NCI-H187 (cell line): Measurements from ENCODE around the gene EPN2.
"Not testable (repeated sequence)": the region's sequence is repeated elsewhere in the genome, so short reads cannot be mapped to it uniquely, and the experiment has no call there.

Experiments used
- DNase-seq, 2 experiments: peaks; one replicate each; lab custom pipeline; 2025; lab: John Stamatoyannopoulos, UW

The EPN2 gene

DNA sequence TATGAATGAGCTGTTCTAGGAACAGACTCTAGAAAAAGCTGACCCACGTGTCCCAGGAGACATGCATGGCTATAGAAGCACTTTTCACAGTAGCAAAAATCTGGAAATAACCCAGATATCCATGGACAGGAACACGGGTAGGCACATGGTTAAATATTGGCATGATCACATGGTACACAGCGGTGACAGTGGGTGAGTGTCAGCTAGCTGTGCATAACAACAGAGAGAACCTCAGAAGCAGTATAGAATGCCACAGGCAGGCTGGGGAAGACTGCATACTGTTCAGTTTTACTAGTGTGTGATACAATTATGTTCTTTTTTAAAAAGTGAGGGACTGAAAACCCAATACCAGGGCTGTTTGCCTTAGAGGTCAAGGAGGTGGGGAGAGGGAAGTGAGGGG, 31.4 kb downstream of the EPN2 start:
- DNase-seq, result no peak

DNA sequence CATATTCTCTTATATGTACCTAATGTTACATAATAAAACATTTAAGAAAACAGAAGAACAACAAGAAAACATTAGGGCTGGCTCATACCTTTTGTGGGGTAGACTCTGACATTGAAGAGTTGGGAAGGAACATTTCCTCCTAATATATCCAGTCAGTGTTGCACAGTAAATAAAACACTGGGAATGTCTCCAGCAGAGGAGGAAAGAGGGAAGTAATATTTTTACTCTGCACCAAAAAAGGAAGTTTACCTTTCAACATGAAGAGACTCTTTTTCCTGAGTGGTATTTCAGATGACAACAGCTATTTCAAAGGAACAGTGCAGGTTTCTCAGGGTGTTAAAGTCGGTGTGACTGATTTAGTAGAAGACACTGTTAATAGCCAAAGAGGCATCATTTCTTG, 31.9 kb downstream of the EPN2 start:
- no peak for DNase-seq

DNA sequence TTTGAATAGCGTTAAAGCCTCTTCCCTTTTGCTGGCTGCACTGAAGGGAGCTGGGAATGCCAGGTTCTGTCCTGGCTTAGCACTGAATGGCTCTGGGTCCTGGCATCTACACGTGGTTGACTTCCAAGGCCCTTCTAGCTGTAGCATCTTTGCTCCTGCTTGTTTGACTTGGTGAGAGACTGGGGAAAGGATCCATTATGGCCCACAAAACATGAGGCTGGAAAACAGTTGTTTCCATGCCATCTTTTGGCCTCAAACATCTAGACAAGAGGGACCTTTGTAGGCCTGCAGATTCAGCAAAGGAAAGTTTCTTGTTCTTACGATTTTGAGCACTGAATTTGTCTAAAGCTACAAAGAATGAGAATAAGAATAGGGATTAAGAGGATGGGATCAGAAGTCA, 32.5 kb downstream of the EPN2 start:
- DNase-seq, result no peak

DNA sequence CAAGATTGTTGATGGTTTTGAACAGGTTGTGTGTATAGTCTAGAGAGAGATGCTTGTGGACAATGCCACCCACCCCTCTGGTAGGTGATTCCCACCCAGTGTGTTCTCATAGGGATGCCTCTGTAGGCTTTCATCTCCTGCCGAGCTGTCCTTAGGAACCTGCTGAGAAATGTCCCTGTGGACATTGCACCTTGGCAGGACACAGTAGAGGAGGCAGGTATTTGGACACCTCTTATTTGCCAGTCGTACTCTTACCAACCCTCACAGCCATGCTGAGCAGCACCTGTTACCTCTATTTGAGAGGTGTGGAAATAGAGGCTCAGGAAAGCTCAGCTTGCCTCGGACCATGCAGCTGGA, 33.2 kb downstream of the EPN2 start:
- no peak for DNase-seq

DNA sequence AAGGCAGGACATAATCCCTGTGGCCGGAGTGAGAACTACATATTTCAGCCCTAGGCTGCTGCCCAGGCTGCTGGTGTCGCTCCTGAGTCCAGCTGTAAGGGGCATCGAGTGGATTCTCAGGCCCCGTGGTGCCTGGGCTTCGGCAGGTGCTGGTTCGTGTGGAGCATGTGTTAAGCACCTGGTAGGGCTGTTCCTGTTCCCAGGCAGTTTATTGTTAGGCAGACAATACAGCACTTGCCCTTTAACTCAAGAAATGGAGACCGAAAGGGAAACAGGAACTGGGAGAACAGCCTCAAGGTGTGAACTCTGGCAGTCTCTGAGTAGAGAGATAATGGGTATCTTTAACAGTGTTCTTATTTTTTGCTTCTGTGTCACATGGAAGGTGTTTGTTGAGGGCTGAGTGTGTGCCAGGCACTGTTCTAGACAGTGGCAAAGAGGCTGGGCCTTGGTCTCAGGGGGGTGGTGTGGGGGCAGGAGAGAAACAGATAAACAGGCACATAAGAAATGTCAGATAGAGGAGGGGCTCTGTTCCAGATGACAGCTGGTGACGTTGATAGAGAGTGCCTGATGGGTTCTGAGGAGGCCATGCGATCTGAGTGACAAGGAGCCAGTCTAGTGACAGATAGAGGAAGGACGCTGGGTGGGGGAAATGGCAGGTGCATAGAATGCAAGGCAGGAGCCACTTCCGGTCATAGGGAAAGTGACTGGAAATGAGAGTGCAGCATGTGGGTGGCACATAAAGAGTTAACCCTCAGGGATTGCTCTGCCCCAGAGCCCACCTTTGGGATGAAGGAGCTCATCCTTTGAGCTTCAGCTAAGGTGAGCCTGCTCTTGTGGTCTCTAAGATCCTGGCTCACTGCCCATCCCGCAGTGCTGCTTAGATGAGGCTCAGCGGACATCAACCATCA, 33.8 kb downstream of the EPN2 start:
- DNase-seq, result no peak

DNA sequence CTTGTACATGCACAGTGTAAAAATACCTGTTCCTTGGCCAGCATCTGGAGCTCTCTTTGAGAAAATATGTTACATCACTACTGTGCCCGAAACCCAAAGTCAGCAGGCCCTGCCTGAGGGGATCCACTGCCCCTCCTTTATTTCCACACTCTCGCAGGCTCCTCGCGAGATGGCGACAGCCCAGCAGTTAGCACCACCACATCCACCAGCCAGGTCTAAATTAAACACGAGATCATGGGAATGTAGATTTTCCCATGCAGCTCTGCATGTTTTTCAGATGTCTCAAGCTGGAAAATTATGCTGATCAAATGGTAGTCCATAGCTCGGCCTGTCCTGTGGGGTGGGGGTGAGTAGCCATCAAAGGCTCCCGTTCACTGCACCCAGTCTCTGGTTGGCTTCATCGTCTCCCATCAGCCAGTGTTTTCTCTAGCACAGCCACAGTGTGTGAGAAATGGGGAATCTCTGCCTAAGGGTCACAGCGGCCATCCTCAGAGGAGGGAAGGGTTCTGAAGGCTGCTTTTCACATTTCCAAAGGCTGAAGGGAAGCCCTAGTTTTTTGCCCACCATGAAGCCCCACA, 34.7 kb downstream of the EPN2 start:
- no peak for DNase-seq

DNA sequence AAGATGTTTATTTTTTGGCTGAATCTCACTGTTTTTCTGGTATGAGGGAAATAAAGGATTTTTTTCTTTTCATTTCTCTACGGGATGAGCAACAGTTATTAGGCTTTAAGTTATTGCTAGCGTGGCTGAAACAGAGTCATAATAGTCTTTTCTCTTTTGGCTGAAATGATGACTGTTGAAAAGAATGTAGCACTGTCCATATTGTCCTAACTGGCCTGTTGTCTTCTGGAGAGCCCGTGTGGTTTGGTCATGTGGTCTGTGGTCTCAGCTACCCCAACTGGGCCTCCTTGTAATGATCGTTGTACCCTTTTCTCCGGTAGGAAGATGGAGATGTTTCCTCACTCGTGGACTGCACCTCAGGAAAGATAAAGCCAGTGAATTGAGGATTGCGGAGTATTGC, 36.6 kb downstream of the EPN2 start:
- no peak for DNase-seq

DNA sequence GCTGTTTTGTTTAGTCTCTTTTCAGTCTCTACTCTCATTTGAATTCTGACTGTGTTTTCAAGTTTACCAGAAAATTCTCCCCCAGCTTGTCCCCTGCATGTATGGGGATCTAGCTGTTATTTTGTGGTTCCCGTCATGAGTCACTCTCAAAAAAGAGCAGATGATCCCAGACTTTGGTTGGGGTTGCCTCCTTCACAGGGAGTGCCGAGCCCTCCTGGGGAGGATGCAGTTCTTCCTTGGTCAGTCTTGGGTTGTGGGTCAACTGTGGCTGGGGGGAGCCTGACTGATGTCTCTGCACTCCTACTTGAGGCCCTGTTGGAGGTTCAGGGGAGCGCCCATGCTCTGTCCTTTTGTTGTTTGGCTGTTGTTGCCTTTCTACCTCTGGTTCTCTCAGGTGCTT, 37.7 kb downstream of the EPN2 start:
- DNase-seq, result no peak

DNA sequence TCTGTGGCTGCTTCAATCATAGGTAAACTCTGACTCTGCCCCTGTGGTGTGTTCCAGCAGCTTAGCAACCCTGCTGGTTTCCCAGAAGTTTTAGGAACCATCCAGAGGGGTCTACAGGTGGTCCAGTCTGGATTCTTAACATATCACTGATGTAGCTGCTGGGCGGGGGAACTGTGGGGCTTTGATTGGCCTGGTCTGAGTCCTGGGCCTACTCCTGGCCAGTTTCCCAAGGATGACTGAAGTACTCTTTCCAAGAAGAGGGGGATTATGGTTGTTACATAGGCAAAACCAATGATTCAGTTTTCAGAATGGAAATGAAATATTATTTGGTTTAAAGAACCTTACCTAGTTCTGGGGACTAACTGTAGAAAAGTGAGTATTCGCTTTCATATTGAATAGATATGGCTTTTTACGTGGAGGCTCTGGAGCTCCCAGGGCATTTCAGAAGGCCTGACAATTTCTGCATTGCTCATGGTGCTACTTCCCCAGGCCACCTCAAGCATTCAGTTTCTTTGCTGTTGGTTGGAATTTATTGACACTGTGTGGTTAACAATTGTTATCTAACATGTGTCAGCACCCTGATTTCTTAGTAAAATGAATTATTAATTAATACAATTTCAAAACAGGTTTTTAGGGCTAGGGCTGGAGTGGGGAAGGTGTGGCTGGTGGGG, 38.4 kb downstream of the EPN2 start:
- DNase-seq, result no peak

DNA sequence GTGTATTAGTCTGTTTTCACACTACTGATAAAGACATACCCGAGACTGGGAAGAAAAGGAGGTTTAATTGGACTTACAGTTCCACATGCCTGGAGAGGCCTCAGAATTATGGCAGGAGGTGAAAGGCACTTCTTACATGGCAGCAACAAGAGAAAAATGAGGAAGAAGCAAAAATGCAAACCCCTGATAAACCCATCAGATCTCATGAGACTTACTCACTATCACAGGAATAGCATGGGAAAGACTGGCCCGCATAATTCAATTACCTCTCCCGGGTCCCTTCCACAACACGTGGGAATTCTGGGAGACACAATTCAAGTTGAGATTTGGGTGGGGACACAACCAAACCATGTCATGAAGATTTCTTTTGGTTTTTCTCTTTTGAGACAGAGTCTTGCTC, 41.1 kb downstream of the EPN2 start:
- DNase-seq, result not testable (repeated sequence)

DNA sequence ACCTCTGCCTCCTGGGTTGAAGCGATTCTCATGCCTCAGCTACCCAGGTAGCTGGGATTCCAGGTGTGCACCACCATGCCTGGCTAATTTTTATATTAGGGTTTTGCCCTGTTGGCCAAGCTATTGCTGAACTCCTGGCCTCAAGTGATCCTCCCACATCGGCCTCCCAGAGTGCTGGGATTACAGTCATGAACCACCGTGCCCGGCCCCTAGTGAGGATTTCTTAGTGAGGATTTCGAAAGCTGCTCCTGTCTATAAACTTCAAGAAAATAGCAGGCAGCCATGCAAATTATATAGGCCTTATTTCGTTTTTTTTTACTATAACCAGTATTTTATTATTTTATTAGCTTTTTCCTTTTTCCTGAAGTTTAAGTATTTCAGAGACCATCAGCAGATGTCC, 41.6 kb downstream of the EPN2 start:
- DNase-seq, result no peak

DNA sequence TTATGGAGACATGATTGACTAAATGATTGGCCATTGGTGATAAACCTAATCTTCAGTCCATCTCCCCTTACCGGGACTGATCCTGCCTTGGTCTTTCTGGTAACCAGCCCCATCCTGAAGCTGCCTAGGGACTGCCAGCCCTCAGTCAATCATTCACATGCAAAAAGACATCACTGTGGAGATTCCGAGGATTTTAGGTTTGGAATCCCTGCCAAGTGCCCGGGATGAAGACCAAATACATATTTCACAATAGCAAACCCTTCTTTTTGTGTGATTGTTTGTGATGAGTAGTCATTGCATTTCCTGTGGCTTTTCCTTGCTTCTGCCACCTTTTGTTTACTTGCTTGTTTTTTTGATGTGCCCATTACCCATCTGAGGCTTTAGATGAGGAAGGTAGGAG, 44.0 kb downstream of the EPN2 start:
- no peak for DNase-seq

DNA sequence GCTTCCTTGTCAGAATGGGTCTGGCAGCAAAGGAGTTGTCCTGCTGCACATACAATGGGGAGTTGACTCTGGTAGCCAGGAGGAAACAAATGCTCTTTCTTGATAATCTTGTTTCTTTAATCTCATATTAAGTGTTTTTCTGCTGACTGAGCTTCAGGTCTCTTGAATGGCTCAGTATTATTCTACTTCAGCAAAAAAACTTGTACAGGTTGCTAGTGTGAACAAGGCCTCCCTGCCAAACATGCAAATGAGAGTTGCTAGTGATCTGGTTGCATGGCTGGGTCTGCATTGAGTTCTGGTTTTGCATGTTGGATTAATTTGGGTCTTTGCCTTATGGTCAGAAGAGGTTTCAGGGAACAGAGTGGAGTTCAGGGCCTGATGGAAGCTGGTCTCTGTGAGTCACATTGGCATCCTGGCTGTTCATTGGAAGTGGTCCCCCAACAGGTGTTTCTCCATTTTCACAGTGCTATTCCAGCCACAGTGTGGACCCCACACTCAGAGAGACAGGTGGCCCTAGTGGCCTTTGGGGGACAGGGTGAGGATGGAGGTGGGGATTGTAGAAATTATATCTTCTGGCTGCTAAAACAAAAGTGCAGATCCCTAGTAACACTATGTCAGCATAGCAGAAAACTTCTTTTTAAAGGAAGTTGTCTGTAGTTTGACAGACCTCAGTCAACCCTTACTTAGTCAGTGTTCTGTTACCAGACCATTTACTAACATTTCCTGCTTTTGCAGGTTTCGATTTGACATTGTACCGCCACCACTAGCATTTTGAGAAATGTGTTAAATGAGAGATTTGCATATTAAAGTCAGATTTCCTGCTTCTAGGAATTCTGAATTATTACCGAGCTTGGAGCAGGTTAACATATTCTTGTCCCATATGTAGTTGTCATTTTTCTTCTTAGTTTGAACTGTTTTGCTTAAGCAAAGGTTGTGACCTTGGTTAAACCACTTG, 47.1 kb downstream of the EPN2 start:
- DNase-seq, result no peak

DNA sequence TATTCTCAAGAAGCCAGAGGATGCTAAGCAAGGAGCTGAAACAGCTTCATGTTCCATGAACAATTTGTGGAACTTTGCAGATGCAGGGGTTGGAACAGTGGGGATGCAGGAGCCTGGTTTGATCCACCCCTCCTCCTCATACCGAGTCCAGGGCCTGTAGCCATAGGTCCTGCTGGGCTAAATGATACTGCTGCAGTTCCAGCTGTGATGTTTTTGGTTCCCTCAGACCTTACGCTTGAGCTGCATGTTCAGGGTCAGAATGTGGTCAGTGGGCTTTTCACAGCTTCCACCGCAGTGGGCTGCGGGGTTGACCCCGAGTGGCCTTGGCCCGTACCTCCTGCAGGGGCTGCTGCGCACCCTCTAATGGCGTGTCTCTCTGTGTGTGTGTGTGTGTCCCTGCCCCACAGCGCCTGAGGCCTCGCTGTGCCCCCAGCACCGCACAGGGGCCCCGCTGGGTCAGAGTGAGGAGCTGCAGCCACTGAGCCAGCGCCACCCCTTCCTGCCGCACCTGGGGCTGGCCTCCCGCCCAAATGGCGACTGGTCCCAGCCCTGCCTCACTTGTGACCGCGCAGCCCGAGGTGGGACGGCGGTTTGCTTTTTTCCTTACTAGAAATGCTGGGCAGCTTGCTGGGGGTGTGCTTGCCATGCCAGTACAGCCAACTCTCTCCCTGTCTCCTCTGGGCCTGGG, 48.2 kb downstream of the EPN2 start:
- no peak for DNase-seq

DNA sequence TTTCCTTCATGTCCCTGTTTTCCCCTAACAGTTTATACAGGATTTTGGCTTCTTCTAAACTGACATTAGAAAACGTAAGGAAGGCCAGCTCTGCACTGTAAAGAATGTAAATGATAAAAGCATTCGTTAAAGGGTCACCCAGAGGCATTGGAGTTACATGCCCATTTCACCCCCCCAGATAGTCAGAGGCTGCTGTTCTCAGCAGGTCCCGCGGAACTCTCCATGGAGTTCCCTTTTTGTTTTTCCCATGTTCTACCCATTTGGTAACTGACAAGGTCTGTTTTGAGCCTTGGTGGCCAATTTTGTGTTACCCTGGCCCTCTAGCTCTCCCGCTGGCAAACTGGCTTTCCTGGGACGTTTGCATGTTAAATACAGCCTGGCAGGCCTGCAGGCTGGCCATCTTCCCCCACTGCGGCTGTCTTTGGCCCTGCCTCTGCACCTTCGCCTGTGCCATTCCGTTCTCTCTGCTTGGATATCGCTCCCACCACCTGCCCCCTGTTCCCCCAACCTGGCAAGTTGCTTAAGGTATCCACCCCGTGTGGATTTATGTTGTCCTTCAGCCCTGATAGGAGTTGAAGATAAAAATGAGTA, 49.7 kb downstream of the EPN2 start:
- no peak for DNase-seq

DNA sequence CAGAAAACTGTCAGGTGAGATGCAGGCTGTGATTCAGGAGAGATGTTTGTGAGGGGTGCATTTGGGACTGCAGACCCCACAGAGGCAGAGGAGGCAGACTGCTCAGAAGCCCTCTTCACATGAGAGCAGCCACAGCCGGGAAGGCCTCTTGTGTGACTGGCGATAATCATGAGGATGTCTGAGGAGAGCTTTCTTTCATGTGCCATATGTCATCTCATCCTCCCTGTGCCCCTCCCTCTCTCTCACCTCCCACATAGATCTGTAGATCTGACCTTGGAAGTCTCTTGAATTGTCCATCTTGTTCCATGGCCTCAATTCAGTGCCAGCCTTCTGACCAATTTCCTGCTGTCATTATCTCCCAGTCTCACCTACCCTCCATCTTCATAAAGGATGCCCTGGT, 50.5 kb downstream of the EPN2 start:
- no peak for DNase-seq

DNA sequence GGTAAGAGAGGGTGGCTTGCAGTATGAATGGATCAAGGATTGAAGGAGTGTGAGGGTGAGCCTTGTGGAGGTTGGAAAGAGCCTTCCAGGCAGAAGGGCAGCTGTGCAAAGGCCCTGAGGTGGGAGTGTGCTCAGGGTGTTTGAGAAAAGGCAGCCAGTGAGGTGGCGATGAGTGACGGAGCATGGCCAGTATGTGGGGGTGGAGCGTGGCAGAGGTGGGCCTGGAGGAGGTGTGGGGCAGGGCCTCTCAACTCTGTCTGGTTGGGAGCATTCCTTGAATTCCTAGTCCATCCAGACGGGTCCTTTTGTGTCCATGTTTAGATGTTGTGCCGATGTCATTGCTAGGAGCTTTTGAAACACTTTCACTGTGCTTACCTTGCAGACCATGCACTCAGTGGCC, 51.3 kb downstream of the EPN2 start:
- no peak for DNase-seq

DNA sequence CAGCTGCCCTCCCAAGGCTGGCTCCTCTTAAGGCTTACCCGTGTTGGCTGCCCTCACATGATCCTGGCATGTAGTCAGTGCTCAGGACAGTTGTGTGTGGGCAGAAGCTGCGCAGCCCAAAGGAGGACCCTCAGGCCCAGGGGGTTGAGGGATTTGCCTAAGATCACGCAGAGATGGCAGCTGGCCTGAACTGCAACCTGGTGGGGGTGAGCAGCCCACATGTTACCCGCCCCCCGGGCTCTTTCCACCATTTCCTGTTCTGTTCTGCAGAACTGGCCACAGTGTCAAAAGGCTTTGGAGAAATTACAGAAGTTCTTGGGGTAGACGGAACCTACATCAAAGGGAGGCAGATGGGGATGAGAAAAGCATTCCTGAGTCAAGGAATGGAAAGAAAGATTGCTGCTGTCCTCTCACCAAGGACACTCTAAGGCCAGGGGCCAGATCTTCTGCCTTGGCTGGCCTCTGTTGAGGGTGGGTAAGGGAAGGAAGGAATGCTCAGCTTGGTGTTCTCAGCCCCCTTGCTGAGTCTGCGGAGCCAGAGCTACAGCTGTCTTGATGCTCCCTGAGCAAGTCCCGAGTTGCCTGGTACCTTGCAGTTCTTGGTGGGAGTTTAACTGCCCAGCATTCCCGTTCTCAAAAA, 53.0 kb downstream of the EPN2 start:
- DNase-seq, result no peak

DNA sequence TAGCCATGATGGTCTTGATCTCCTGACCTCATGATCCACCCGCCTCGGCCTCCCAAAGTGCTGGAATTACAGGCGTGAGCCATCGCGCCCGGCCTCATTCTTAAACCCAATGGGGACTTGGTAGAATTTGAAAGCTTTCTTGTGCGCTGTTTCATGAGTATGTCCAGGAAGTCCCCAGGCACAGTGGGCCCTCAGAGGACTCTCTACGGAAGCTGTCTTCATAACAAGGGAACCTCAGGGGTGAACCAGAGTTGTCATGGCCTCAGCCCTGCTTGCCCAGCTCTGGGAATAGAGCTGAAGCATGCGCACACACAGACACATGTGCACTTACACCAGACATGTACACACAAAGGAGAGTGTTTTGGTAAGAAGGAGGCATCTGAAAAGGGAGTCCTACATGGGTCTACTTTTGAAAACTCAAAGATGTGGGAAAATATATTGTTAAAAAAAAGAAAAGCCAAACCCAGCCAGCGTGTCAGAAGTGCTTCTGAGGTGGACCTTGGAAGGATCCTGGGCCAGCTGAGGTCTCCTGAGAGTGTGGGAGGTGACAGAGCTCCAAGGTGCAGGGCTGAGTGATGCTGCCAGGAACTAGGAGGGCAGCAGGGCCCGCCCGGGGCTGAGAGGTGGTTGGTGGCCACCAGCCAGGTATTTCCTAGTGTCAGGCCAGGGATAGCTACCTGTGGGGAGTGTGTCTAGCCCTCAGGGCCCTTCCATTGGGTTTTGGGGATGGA, 54.6 kb downstream of the EPN2 start:
- no peak for DNase-seq

DNA sequence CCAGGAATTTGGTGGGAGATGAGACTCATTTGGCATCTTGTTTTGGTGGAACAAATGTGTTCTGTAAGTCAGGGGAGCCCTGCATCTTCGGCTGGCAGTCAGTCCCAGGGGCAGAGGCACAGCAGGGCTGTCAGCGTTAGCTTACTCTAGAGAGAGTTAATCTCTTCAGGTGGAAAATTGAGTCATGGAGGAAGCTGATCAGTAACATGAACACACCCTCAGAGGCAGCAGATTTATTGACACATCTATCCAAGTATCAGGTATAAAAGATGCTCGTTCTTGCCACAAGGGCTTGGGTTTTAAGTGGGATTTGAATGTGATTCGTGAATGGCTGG, 55.2 kb downstream of the EPN2 start:
- DNase-seq, result no peak
